ENCODE data around the gene PCDHA8. TPM values are rescaled to one million over a fixed set of nuclear protein-coding genes. Genes with fewer than 3 reads are reported as not detected.

Gene PCDHA8
- total and polyA plus RNA-seq, 2 of the 13 experiments (the other 11 are each of a cell fraction or from before 2014, with no cell fraction given), result 0.03 to 0.11 TPM

- in situ Hi-C loops (cut with HindIII; ENCODE audit: extremely low pct_ligation_motif_present, low pct_unique_long_range_greater_than_20kb), result no loop called here
- no peaks in the 10 kb centered on the region for H3K27me3 ChIP-seq (ENCODE audit: control insufficient read depth in 1 of 2, insufficient read depth in 2 of 2, low read length in 2 of 2)
- no peak overlapping the region for H3K4me3 ChIP-seq (replicated peaks in 1 of 3; ENCODE audit: insufficient read depth in 1 of 3, low read depth in 2 of 3, low read length in 3 of 3)
- H2AFZ ChIP-seq (ENCODE audit: low read length), result no peak overlapping the region
- no peaks in the 10 kb centered on the region for H3K9me3 ChIP-seq (ENCODE audit: low read length)
- no TSS peak for BruUV-seq (replicated peaks)
- ChIA-PET POLR2A (no interaction called here), CTCF (ENCODE audit: low intra/inter-chr PET ratio, low total read pairs) (no interaction called here)
- H3K79me2 ChIP-seq (ENCODE audit: insufficient read depth, low read length), result no peaks in the 10 kb centered on the region
- no peak overlapping the region for H3K9ac ChIP-seq (ENCODE audit: insufficient read depth, low read depth, low read length)
- FAIRE-seq (no peak), ATAC-seq (no peak), DNase-seq (ENCODE audit: low spot score) (no peak)
- H3K4me2 ChIP-seq (ENCODE audit: low read depth, low read length), result no peak overlapping the region
- intact Hi-C loops (cut with micrococcal nuclease; ENCODE audit: unreplicated experiment), result no loop called here
- WGBS (ENCODE audit: low lambda C conversion rate), result 80% methylated on average over 62 of the region's 87 CpGs
- H3K36me3 ChIP-seq (replicated peaks in 1 of 2; ENCODE audit: control insufficient read depth in 1 of 2, insufficient read depth in 2 of 2, low read length in 2 of 2), result no peaks in the 10 kb centered on the region
- H4K20me1 ChIP-seq (ENCODE audit: insufficient read depth, low read length), result no peaks in the 10 kb centered on the region
- TF ChIP-seq ZNF501 (CRISPR knock-in tag; IDR thresholded peaks at IDR 0.05), result no peak
- TF ChIP-seq ZNF605 (CRISPR knock-in tag; IDR thresholded peaks at IDR 0.05), result no peak
- no peak for TF ChIP-seq IKZF1 (IDR thresholded peaks at IDR 0.05)
- no peak for TF ChIP-seq ZNF567 (CRISPR knock-in tag; IDR thresholded peaks at IDR 0.05; ENCODE audit: borderline replicate concordance)
- no peak for TF ChIP-seq ZNF784 (CRISPR knock-in tag; IDR thresholded peaks at IDR 0.05; ENCODE audit: borderline replicate concordance)
- no peak for TF ChIP-seq RNF2 (conservative IDR thresholded peaks at IDR 0.05; ENCODE audit: low read depth)
- no peak for TF ChIP-seq CENPT (CRISPR knock-in tag; IDR thresholded peaks at IDR 0.05; ENCODE audit: low read depth)
- TF ChIP-seq ZFYVE20 (CRISPR knock-in tag; IDR thresholded peaks at IDR 0.05; ENCODE audit: borderline replicate concordance, low read depth), result no peak
- no peak for TF ChIP-seq FOXC1 (CRISPR knock-in tag; IDR thresholded peaks at IDR 0.05; ENCODE audit: borderline replicate concordance)
- TF ChIP-seq MBNL3 (CRISPR knock-in tag; conservative IDR thresholded peaks at IDR 0.05), result no peak
- TF ChIP-seq HCFC1 (IDR thresholded peaks at IDR 0.05; ENCODE audit: low read depth, low read length), result no peak
- no peak for TF ChIP-seq ZNF367 (CRISPR knock-in tag; IDR thresholded peaks at IDR 0.05; ENCODE audit: borderline replicate concordance)
- TF ChIP-seq SAP130 (CRISPR knock-in tag; IDR thresholded peaks at IDR 0.05; ENCODE audit: low read depth), result no peak
- no peak for TF ChIP-seq ZBTB26 (CRISPR knock-in tag; IDR thresholded peaks at IDR 0.05; ENCODE audit: borderline replicate concordance)
- TF ChIP-seq ZEB1 (IDR thresholded peaks at IDR 0.05; ENCODE audit: insufficient replicate concordance, low read depth), result no peak
- H3K27ac ChIP-seq (ENCODE audit: extremely low read length, insufficient read depth, low read length), result no peak overlapping the region
- H3K4me1 ChIP-seq (ENCODE audit: insufficient read depth, low read length), result no peaks in the 10 kb centered on the region
Measured at GRCh38 chr5:140842798-140843733, 2.1 kb downstream of the PCDHA8 start.

All from HepG2 (cell line).